Activated CD4-positive, alpha-beta T cell treated with anti-CD3 and anti-CD28 coated beads, Interleukin-10, Interleukin-2, amounts not matched to agents 100 ng/mL and 50 ng/mL, durations not matched to agents 16 hours and 8 hours (primary cell): ENCODE data around the gene TBC1D19.
A peak's percentile ranks its signal among the peaks of the same experiment; 100 is the strongest.
"Not testable (repeated sequence)": the region's sequence is repeated elsewhere in the genome, so short reads cannot be mapped to it uniquely, and the experiment has no call there.

ENCODE experiments used
- DNase-seq: peaks from one replicate; pipeline ENCODE4 v3.0.0-alpha.2; 2020

TBC1D19 gene

GRCh38 chr4:26690506-26690905, 106.6 kb downstream of the TBC1D19 start:
- DNase-seq, result no peak

- no peak for DNase-seq
Measured at GRCh38 chr4:26692014-26692726, 108.3 kb downstream of the TBC1D19 start.

DNA sequence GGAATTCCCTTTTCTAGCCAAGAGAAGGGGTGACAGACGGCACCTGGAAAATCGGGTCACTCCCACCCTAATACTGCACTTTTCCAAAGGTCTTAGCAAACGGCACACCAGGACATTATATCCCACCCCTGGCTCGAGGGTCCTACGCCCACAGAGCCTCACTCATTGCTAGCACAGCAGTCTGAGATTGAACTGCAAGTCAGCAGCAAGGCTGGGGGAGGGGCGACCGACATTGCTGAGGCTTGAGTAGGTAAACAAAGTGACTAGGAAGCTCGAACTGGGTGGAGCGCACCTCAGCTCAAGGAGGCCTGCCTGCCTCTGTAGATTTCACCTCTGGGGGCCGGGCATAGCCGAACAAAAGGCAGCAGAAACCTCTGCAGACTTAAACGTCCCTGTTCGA, 110.2 kb downstream of the TBC1D19 start:
- DNase-seq, result not testable (repeated sequence)

- no peak for DNase-seq
Measured at GRCh38 chr4:26700110-26700509, 116.2 kb downstream of the TBC1D19 start.

DNA sequence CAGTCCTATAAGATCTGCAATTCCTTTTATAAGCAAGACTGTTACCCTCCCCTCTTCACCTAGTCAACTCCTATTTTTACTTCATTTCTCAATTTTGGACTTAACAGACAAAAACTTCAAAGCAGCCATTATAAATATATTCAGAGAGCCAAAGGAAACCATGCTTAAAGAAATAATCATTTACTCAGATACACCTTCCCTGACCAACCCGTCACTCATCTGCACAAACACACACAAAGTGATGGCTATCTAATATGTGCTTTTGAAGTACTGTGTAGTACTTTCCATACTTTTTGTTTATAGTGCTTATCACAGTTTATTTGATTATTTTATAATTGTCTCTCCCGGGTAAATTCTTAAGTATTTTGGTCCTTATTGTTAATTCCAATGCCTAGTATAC, 117.2 kb downstream of the TBC1D19 start:
- no peak for DNase-seq

- no peak for DNase-seq
Measured at GRCh38 chr4:26701786-26702227, 117.9 kb downstream of the TBC1D19 start.

DNA sequence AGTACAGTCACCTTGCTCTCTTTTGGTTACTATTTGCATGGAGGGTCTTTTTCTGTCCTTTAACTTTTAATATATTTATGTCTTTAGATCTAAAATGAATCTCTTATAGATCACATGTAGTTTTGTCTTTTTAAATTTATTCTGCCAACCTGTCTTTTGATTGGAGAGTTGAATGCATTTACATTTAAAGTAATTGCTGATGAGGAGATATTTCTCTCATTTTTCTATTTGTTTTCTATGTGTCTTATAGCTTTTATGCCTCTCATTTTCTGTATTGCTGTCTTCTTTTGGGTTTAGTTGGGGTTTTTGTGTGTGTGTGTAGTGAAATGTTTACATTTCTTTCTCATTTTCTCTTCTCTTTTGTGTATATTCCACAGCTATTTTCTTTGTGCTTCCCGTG, 123.5 kb downstream of the TBC1D19 start:
- no peak for DNase-seq

- DNase-seq, result no peak
Measured at GRCh38 chr4:26709246-26709645, 125.4 kb downstream of the TBC1D19 start.

DNA sequence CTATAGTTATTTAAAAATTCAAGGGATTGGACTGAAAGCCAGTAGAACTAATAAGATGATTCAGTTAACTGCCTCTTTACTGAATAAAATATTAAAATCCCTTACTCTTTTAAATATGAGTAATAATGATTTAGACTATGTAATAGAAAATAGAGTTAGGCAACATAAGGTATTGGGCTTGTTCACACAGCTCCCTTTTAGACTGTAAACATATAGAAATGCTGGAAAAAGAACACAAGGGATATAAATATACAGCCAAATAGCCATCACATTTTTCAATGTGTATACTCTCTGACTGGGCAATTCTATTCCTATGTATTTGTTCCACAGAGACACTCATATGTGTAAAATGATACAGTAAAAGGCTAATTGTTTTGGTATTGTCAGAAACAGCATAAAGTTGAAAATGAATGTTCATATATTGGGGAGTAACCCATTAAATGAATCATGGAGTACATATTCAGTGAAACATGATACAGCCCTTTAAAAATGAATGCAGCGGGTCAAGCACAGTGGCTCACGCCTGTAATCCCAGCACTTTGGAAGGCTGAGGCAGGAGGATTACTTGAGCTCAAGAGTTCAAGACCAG, 129.8 kb downstream of the TBC1D19 start:
- no peak for DNase-seq

- DNase-seq, result no peak
Measured at GRCh38 chr4:26715636-26716242, 131.9 kb downstream of the TBC1D19 start.

DNA sequence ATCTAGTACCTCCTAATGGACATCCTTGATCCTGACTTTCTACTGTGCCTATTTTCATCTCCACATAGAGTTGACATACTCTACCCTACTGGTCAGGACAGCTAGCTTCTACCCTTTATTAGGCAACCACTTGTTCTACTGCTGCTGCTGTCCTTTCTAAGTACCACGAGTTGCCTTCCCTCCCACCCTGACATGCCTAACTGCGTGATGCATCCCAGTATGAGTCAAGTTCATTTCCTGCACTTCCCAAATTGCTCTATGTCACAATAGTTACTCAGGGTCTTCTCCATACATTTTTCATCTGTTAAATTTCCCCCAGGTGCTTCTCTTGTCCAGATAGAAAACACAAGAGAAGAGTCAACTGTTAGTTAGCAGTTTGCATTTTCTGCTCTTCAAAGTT, 133.4 kb downstream of the TBC1D19 start:
- DNase-seq, result no peak

DNA sequence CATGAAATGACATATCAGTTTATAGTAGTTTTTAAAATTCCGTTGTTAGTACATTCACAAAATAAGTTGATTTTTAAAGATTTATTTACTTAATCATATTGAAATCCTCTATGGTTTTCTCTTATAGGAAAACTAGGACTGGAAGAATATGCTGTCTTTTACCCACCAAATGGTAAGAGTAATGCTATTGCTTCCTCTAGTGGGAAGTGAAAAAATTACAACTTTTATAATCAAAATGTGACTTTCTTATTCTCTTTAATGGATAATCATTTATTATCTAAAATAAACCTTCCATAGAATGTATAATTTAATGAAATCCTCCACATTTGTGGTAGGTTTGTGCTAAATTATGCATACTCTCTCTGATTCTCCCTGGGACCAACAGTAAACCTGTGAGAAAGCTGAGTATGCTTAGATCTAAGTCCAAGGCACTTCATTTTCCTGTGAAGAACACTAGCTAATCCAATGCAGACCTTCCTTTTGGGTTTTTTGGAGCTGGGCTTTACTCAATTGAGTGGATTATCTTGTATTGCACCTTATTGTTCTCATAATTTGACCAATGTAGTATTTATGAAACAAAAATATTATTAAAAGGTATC, 136.2 kb downstream of the TBC1D19 start:
- no peak for DNase-seq

GRCh38 chr4:26721685-26722084, 137.8 kb downstream of the TBC1D19 start:
- DNase-seq, result no peak

DNA sequence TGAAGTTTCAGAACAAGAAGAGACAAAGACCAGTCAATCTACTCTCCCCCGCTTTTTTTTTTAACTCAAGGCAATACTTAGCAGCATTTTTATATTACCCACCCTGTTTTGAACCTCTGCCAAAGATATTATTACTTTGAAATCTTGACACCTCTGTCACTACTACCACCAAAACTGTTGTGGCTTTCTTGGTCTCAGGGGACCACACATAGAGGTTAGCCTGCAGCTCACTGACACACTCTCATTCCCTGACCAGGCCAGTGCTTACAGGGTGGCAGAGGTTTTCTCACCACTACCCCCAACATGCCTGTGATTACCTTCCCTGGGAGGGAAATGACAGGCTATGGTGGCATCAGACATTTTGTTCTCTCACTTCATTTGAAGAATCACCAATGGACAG, 139.3 kb downstream of the TBC1D19 start:
- DNase-seq, result peak; percentile 46

GRCh38 chr4:26724534-26724933, 140.7 kb downstream of the TBC1D19 start:
- DNase-seq, result no peak

DNA sequence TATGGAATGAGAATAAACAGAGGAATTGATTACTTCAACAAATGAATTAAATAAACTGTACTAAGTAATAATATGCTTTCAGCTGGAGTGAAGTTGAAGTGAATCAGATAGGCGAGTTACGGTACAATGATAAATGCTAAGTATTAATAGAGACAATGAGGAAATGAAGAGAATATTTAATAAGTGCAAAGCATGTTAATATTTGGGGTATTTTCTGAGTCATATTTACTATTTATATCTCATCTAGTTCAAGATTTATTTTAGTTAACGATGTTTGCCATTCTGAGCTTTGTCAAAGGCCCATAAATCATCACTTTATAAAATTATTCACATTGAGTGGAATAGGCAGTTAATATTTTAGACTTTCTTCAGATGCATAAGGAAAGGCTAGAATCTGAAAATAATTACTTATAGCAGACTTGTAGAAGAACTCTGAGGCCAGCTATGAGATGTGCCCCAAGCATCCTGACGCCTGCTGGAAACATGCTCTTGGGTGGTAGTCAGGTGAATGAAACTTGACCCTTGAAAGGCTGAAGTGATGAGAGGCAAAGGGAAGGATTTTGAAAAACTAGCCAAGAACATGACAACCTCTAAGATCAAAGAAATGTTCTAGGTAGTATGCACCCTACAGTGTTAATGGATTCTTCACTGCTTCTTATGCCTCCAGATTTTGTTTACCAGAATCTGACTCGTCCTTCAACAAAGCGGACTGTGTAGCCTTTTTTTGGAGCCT, 142.9 kb downstream of the TBC1D19 start:
- no peak for DNase-seq

GRCh38 chr4:26727844-26728243, 144.0 kb downstream of the TBC1D19 start:
- peak; percentile 16 for DNase-seq

- no peak for DNase-seq
Measured at GRCh38 chr4:26729027-26729426, 145.1 kb downstream of the TBC1D19 start.

DNA sequence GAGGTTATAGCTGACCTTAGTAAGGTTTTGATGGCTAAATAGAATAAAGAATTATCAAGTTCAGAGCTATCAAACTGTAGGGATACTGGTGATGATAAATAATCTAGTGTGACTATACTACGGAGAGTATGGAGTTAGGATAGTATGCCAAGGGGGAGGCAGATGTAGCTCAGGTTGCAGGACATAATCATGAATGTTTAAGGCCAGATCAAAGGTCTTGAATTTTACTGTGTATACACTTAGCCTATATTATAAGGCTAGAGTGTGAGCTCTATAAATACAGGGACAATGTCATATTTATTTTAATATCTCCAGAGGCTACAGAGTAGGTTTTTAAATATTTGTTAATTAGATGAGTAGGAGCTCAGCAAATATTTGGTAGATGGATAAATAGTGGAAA, 145.7 kb downstream of the TBC1D19 start:
- no peak for DNase-seq

DNA sequence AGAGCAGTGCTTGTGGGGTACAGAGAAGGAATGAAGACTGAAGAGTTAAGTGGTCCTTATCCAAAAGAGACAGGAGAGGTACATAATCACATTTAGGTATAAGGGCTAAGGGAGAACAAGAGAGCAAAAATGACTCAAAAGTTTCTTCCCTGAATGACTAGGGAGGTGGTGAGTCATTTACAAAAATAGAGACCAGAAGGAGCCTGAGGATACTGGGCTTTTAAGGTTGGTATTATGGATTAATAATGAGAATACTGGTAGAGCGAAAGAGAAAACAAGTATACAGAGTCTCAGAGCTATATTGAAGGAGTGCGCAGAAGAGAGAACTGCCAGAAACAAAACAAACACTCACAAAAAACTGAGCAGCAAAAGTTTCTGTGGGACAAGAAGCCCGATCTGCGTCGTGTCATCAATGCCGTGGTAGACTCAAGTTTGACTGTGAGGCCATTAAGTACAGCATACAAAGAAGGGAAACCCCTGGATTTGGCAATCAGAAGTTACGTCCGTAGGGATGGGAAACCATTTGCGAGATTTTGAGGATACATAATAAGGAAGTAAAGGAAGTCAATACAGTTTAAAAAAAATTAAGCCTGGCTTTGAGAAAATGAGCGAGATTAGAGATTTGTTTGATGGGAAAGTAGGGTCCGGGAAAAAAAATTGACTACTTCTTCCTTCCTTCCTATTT, 147.6 kb downstream of the TBC1D19 start:
- DNase-seq, result peak; percentile 85

GRCh38 chr4:26732356-26732755, 148.5 kb downstream of the TBC1D19 start:
- DNase-seq, result no peak

GRCh38 chr4:26736621-26737020, 152.7 kb downstream of the TBC1D19 start:
- no peak for DNase-seq

GRCh38 chr4:26737385-26737784, 153.5 kb downstream of the TBC1D19 start:
- DNase-seq, result no peak
